Measurements from ENCODE around the gene NFE2L1. TPM values are rescaled to one million over a fixed set of nuclear protein-coding genes. Genes with fewer than 3 reads are reported as not detected.

Gene NFE2L1
- total and polyA plus RNA-seq, 4 donors = 87.4 to 148 (median 117) TPM

DNA sequence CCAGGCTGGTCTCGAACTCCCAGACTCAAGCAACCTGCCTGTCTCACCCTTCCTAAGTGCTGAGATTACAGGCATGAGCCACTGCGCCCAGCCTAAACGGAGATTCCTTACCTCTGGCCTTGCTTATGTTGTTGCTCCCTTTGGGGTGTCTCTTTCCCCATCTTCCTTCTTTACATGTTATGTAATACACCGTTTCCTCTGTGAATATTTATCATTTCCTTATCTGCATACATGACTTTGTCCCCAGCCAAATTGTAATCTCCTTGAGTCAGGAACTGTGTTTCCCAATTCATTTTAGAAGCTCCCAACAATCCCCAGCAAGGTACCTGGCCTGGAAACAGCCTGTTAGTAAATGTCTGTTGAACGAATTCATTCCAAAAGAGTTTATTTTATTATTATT, 26.2 kb upstream of the NFE2L1 start:
- Histone ChIP-seq H3K9me3 (ENCODE audit: control insufficient read depth, insufficient read depth, low read length) (no peaks in the 10 kb centered on the region), H3K27ac (ENCODE audit: low read depth, low read length) (no peak overlapping the region), H3K36me3 (ENCODE audit: control insufficient read depth, insufficient read depth, low read length) (no peaks in the 10 kb centered on the region), H3K4me3 (ENCODE audit: low read depth, low read length) (no peak overlapping the region), H3K27me3 (ENCODE audit: control insufficient read depth, insufficient read depth, low read length) (no peaks in the 10 kb centered on the region), H3K4me1 (ENCODE audit: control insufficient read depth, insufficient read depth, low read length) (peaks cover 42% of the 10 kb centered on the region)
- 100% methylated on average over 2 of the region's 5 CpGs for WGBS (ENCODE audit: insufficient coverage)
- DNase-seq (ENCODE audit: low read depth in 4 of 6, low spot score in 6 of 6) = no peak

DNA sequence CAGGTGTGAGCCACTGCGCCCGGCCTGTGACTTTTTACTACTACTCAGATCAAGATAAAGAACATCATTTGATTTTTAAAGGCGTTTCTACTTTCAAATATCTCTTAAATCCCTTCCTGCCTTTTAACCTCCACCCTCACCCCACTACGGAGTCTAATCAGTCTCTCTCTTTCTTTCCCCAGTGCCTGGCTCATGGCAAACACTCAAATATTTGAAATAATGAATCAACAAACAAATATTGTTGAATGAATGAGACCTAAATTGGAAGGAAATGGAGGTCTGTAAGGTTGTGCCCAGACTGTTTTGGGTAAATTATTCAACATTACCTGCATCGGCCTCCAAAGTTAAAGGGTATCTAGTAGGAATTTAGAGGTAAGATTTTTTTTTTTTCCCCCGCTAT, 25.3 kb upstream of the NFE2L1 start:
- no peaks in the 10 kb centered on the region for H3K36me3 ChIP-seq (ENCODE audit: control insufficient read depth, insufficient read depth, low read length)
- H3K27ac ChIP-seq (ENCODE audit: low read depth, low read length) = no peak overlapping the region
- WGBS (ENCODE audit: insufficient coverage) = 80% methylated on average over 3 of the region's 6 CpGs
- H3K9me3 ChIP-seq (ENCODE audit: control insufficient read depth, insufficient read depth, low read length) = no peaks in the 10 kb centered on the region
- no peak for DNase-seq (ENCODE audit: low read depth in 4 of 6, low spot score in 6 of 6)
- no peaks in the 10 kb centered on the region for H3K27me3 ChIP-seq (ENCODE audit: control insufficient read depth, insufficient read depth, low read length)
- no peak overlapping the region for H3K4me3 ChIP-seq (ENCODE audit: low read depth, low read length)
- peaks cover 40% of the 10 kb centered on the region for H3K4me1 ChIP-seq (ENCODE audit: control insufficient read depth, insufficient read depth, low read length)

DNA sequence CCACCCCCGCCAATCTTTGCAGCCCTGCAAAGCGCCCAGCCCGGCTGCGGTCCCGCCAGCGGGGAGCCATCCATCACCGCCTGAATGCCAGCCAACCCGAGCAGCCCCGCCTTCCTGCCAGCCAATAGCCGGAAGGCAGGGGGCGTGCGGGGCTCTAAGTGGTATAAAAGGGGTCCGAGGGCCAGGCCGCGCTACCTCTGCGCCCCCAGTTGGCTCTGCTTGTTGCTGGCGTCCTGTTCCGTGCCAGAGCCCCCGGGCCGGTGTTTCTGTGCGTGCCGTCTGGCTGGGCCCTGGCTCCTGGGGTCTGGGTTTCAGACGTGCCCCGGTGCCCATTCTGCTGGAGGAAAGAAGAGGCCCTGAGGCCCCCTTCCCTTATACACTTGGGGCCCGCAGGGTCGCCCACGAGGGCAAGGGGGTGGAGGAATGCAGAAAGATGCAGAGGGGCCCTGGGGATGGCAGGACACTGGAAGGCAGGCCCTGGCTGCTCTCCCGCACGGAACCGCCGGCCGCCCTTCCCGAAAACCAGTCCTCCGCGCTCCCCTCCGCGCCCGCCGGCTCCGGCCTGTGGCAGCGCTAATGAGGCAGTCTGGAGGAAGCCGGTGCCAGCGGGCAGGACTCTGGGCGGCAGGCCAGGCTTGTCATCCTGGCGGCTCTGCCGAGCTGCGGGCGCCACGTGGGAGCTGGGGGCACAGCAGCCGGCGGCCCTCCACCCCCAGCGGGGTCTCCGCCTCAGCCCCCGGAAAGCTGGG, 24.6 kb upstream of the NFE2L1 start:
- Histone ChIP-seq H3K9me3 (ENCODE audit: control insufficient read depth, insufficient read depth, low read length) (no peaks in the 10 kb centered on the region), H3K27ac (ENCODE audit: low read depth, low read length) (peak overlapping the region; percentile 94), H3K4me1 (ENCODE audit: control insufficient read depth, insufficient read depth, low read length) (peaks cover 37% of the 10 kb centered on the region), H3K27me3 (ENCODE audit: control insufficient read depth, insufficient read depth, low read length) (no peaks in the 10 kb centered on the region), H3K4me3 (ENCODE audit: low read depth, low read length) (peak overlapping the region; percentile 53), H3K36me3 (ENCODE audit: control insufficient read depth, insufficient read depth, low read length) (no peaks in the 10 kb centered on the region)
- under 1% methylated on average over 50 of the region's 54 CpGs for WGBS (ENCODE audit: insufficient coverage)
- DNase-seq (ENCODE audit: low read depth in 4 of 6, low spot score in 6 of 6) = peak in 3 of 6 donors; percentile 77 to 95 (median 94)

DNA sequence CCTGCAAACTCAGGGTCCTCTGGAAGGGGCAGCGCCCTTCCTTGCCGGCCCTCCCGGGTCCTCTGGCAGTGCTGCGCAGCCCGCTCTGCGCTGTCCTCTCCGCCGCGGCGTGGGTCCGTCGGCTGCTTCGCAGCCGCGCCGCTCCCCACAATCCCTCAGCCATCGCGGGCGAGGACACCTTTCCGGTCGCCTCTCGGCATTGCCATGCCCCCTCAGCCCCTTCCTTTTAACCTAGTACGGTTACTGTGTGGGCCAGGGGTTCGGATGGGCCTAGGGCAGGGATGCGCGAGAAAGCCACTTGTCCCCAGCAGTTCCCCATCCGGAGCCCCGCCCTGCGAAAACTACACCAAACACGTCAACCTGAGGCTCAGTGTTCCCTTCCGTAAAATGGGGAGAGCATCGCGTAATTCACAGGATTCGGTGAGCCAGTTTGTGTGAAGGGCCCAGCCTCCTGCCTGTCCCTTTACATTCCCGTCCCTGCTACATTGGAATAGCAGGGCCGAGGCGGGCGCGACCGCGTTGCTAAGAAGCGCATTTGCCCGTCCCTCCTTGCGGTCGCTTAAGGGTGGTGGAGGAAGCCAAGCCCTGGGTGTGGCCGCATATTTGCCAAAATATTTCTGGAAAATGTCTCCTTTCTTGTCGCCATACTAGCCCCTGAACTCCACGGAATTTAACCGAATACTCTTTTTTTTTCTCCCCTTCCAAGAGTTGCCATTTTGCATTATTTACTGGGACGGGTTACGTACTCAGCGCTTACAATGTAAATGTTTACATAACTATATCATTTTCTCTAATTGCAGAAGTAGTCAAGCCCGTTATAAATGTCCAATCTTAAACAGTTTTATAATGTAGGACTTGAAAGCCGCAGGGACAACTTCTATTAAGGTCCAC, 23.8 kb upstream of the NFE2L1 start:
- H3K9me3 ChIP-seq (ENCODE audit: control insufficient read depth, insufficient read depth, low read length) = no peaks in the 10 kb centered on the region
- no peaks in the 10 kb centered on the region for H3K27me3 ChIP-seq (ENCODE audit: control insufficient read depth, insufficient read depth, low read length)
- no peaks in the 10 kb centered on the region for H3K36me3 ChIP-seq (ENCODE audit: control insufficient read depth, insufficient read depth, low read length)
- DNase-seq (ENCODE audit: low read depth in 4 of 6, low spot score in 6 of 6) = peak in 2 of 6 donors; percentile 39 to 61
- peak overlapping the region; percentile 94 for H3K27ac ChIP-seq (ENCODE audit: low read depth, low read length)
- peaks cover 37% of the 10 kb centered on the region for H3K4me1 ChIP-seq (ENCODE audit: control insufficient read depth, insufficient read depth, low read length)
- 1% methylated on average over 50 of the region's 54 CpGs for WGBS (ENCODE audit: insufficient coverage)
- peak overlapping the region; percentile 46 for H3K4me3 ChIP-seq (ENCODE audit: low read depth, low read length)

DNA sequence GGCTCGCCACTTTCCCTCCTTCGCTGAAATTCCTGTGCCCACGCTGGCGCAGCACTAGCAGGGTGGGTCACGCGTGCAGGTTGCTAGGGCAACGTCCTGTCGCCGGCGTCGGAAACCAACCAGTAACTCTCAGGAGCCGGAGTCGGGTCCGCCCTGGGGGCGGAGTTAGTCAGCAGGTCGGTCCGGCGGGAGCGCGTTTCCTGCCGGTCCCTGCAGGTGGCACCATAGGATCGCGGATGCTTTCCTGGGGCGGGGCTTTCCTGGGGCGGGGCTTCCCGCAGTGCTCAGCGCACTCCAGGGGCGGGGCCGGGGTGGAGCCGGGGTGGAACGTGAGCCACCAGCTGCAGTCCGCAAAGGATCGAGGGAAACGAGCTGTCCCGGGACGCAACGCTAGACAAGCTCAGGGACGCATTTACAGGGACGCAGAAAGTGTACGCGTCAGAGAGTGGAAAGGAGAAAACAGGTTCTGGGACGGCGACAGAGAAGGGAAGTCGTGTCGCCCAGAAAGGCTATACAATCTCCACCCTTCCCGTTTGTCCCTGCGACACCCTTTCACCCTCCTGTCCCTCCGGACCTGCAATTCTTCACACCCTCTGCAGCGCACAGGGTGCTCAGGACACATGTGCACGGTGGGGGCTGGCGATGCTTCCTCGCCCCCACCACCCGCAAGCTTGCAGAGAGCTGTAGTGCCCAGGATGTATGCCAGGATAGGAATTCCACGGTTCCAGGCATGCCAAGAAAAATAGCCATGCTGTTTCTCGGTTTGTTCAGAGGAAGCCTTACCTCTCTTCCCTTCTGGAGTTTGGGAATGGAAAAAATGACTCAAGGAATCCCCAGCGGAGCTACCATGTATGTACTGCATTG, 22.9 kb upstream of the NFE2L1 start:
- H3K4me1 ChIP-seq (ENCODE audit: control insufficient read depth, insufficient read depth, low read length) = peaks cover 39% of the 10 kb centered on the region
- no peaks in the 10 kb centered on the region for H3K36me3 ChIP-seq (ENCODE audit: control insufficient read depth, insufficient read depth, low read length)
- DNase-seq (ENCODE audit: low read depth in 4 of 6, low spot score in 6 of 6) = peak in 5 of 6 donors; percentile 91 to 99 (median 94)
- peak overlapping the region; percentile 94 for H3K27ac ChIP-seq (ENCODE audit: low read depth, low read length)
- no peaks in the 10 kb centered on the region for H3K9me3 ChIP-seq (ENCODE audit: control insufficient read depth, insufficient read depth, low read length)
- no peaks in the 10 kb centered on the region for H3K27me3 ChIP-seq (ENCODE audit: control insufficient read depth, insufficient read depth, low read length)
- WGBS (ENCODE audit: insufficient coverage) = under 1% methylated on average over 49 of the region's 56 CpGs
- H3K4me3 ChIP-seq (ENCODE audit: low read depth, low read length) = peak overlapping the region; percentile 57

DNA sequence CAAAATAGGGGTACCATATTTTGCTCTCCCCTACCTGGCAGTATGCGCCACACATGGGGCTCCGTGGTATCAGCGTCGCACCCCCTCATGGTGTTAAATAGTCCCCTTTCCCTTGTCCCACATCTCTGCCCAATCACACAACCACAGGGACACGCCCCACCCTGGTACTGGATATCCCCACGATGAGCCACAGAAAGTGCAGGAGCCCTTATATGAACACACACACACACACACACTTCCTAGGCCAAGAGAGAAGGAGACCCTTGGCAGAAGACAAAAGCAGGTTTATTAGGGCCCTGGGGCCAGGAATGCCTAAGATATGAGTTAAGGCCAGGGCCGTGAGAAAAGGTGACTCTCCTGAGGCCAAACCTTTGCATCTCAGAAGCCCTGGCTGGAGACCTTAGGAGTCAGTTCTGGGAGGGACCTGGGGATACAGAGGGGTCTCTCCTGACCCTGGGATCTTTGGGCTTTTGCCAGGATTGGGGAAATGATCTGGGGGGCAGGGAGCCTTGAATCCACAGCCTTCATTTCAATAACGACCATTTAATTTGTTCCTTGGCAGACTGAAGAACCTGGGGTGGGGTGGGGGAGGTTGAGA, 22.2 kb upstream of the NFE2L1 start:
- Histone ChIP-seq H3K36me3 (ENCODE audit: control insufficient read depth, insufficient read depth, low read length) (no peaks in the 10 kb centered on the region), H3K27ac (ENCODE audit: low read depth, low read length) (peak overlapping the region; percentile 70), H3K4me3 (ENCODE audit: low read depth, low read length) (peak overlapping the region; percentile 57), H3K9me3 (ENCODE audit: control insufficient read depth, insufficient read depth, low read length) (no peaks in the 10 kb centered on the region), H3K27me3 (ENCODE audit: control insufficient read depth, insufficient read depth, low read length) (no peaks in the 10 kb centered on the region), H3K4me1 (ENCODE audit: control insufficient read depth, insufficient read depth, low read length) (peaks cover 42% of the 10 kb centered on the region)
- peak in 1 of 6 donors; percentile 41 for DNase-seq (ENCODE audit: low read depth in 4 of 6, low spot score in 6 of 6)
- WGBS (ENCODE audit: insufficient coverage) = 60% methylated on average over 6 of the region's 8 CpGs

DNA sequence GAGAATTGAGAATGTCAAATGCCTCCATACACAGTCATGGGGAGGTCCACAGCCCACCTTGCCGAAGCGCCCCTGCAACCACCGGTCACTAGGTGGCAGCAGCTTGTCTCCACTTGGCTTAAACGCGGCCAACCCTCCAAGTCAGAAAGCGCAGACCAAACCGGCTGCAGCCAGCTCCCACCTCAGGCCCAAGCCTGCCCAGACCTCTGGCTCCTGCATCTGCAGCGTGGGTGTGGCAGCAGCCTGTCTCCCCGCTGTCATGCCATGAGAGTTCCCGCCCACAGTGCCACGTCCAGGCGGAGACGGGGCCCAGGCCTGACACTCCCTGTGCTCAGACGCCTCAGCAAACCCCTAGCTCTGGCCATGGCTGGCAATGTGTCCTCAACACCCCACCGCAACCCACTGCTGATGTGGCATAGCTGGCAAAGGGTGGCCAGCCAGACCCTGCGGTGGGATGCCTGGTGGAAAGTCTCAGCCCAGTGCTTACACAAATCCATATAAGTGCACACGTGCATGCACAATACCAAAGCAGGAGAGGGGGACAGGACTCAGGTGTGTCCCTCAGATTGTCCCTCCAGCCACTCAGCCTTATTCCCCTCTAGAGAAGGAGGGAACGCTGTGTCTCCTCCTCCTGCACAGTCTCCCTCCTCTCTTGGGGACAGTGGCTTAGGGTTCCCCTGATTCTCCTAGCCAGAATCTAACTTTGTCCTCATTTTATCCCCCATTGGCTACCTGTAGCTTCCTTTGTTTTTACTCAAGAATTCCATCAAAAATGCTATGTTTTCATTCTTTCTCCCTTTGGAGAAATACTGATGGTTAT, 21.4 kb upstream of the NFE2L1 start:
- Histone ChIP-seq H3K9me3 (ENCODE audit: control insufficient read depth, insufficient read depth, low read length) (no peaks in the 10 kb centered on the region), H3K4me3 (ENCODE audit: low read depth, low read length) (no peak overlapping the region), H3K27me3 (ENCODE audit: control insufficient read depth, insufficient read depth, low read length) (no peaks in the 10 kb centered on the region), H3K36me3 (ENCODE audit: control insufficient read depth, insufficient read depth, low read length) (no peaks in the 10 kb centered on the region), H3K27ac (ENCODE audit: low read depth, low read length) (peak overlapping the region; percentile 74), H3K4me1 (ENCODE audit: control insufficient read depth, insufficient read depth, low read length) (peaks cover 42% of the 10 kb centered on the region)
- WGBS (ENCODE audit: insufficient coverage) = 13% methylated on average over 16 of the region's 18 CpGs
- DNase-seq (ENCODE audit: low read depth in 4 of 6, low spot score in 6 of 6) = peak in 2 of 6 donors; percentile 94 to 97

DNA sequence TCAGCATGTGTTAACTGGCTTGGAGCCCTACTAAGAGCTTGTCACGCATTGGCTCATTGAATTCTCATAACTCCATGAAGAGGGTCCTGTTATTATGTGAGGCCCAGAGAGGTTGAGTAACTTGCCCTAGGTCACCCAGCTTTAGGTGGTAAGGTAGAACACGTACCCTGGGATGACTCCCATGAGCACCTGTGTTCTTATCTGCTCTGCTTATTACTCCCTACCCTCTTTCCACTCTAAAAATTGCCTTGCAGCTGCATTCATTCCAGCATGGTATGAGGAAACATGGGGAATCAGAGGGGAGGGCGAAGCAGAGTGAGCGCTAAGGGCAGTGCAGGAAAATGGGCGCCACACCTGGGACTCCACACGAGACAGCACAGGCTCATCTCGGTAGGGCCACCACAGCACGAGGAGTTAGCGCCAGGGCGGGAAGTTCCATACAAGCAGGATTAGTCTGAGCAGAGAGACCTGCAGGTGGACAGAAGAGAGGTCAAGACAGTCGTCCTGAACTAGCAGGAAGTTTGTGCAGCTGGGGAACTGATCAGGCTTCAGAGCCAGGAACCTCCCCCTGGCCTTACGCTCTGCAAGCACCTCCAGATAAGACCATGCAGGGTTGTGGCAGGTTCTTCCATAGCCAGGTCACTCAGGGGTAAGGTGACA, 20.7 kb upstream of the NFE2L1 start:
- no peak overlapping the region for H3K27ac ChIP-seq (ENCODE audit: low read depth, low read length)
- H3K27me3 ChIP-seq (ENCODE audit: control insufficient read depth, insufficient read depth, low read length) = no peaks in the 10 kb centered on the region
- no peaks in the 10 kb centered on the region for H3K36me3 ChIP-seq (ENCODE audit: control insufficient read depth, insufficient read depth, low read length)
- no peak for DNase-seq (ENCODE audit: low read depth in 4 of 6, low spot score in 6 of 6)
- 85% methylated on average over 10 of the region's 12 CpGs for WGBS (ENCODE audit: insufficient coverage)
- peaks cover 42% of the 10 kb centered on the region for H3K4me1 ChIP-seq (ENCODE audit: control insufficient read depth, insufficient read depth, low read length)
- H3K9me3 ChIP-seq (ENCODE audit: control insufficient read depth, insufficient read depth, low read length) = no peaks in the 10 kb centered on the region
- H3K4me3 ChIP-seq (ENCODE audit: low read depth, low read length) = no peak overlapping the region
